Fibroblast of skin of scalp (primary cell): ENCODE results near the gene RAI14.
A peak's percentile ranks its signal among the peaks of the same experiment; 100 is the strongest.
"Not testable (repeated sequence)": the region's sequence is repeated elsewhere in the genome, so short reads cannot be mapped to it uniquely, and the experiment has no call there.

ENCODE experiments used
- DNase-seq: peaks from one replicate; pipeline ENCODE4 v3.0.0-alpha.2; 2013

RAI14 gene

DNA sequence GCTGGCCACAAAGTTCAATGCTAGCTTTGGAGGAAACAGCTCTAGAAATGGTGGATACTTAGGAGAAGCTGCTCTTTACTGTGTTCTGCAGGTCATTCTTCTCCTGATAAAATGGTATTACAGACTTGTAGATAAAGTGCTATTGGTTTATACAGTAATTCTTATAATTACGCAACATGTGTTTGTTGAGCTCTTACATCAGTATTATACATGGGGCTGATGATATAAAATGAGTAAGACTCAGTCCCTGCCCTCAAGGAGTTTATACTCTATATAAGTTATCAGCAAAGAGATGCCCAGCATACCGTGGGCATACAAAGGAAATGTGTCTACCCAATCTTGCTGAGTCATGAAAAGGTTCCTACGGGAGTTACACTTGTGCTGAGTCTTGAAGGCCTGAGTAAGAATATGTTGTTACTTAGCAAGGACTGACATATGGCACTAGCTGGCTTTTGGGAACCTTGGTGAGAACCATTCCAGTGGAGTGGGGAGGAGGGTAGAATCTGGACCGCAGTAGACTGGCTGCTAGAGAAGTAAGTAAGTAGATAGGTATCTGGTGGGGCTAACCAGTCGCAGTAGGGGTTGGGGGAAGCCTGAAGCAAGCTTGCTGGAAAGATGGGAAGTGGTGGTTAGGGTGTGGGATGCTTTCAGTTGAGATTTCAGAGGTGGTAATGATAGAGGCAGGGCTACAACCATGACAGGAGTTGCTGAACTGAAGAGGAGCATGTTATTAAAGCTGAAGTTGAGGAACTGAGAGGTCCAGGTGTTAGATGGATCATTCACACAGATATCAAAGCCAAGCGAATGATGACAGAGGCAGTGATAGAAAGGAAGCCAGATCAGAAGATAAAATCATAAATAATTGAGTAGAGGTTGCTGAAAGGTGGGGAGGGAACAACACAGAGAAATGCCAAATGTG lies 171.7 kb downstream of the RAI14 start:
- DNase-seq, result no peak

DNA sequence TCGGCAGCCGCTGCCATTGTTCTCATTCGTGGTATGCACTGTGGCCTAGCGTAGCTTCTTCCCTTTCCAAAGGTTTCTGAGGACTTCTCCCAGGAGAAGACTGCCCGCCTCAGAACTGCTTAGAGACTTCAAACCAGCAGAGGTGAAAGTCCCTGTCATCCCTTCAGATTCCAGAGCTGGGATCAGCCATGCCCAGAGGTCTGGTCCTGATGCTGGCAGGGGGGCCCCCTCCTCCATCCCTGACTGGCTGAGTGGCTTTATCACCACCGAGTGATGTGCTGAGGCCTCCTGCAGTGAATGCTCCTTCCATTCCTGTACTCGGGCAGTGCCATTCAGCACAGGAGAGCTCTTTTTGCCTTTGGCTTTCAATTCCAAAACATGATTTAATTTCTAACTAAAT lies 174.7 kb downstream of the RAI14 start:
- DNase-seq, result not testable (repeated sequence)

GRCh38 chr5:34831303-34831702 lies 175.2 kb downstream of the RAI14 start:
- no peak for DNase-seq

GRCh38 chr5:34832568-34832967 lies 176.4 kb downstream of the RAI14 start:
- no peak for DNase-seq

GRCh38 chr5:34833090-34833489 lies 177.0 kb downstream of the RAI14 start:
- DNase-seq, result no peak

DNA sequence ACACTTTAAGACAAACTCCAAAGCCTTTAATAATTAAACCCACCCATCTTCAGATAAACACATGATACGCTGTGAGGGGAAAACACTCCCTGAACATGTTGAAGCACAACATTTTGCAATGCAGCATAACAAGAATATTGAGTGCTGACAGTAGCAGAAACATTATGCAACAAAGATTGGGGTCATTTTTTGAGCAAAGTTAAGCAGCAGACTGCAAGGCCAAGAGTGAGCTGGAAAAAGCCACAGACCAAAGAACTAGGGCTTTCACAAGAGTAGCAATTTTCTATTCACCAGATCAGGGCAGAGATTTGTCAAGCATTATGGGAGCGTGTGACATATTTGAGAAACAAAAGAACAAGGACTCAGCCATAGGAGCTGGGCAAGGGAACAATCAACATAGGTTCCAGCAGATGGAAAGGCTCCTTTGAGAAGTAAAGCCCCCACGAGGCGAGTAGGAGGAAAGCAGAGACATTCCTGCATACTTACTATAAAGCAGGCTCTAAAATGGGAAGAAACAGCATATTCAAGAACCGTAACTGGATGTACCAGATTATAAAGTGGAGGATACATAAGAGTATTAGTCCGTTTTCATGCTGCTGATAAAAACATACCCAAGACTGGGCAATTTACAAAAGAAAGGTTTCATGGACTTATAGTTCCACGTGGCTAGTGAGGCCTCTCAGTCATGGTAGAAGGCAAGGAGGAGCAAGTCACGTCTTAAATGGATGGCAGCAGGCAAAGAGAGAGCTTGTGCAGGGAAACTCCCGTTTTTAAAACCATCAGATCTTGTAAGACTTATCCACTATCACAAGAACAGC lies 178.1 kb downstream of the RAI14 start:
- DNase-seq, result no peak

GRCh38 chr5:34834794-34835089 lies 178.6 kb downstream of the RAI14 start:
- DNase-seq, result no peak

DNA sequence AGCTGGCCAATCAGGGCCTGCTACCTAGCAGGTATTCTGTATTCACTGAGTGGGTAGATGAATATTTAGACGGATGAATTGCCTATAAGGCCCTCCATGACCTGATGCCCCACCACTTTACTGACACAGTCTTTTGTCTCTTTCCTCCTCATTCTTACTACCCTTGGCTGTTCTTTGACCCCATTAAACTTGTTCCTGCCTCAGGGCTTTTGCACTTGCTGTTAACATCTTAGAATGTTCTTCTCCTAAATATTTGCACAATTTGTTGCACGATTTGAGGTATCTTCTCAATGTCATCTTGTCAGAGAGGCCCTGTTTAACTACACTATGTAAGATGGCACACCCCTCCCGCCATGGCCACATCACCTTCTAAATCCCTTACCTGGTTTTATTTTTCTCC lies 179.5 kb downstream of the RAI14 start:
- no peak for DNase-seq

DNA sequence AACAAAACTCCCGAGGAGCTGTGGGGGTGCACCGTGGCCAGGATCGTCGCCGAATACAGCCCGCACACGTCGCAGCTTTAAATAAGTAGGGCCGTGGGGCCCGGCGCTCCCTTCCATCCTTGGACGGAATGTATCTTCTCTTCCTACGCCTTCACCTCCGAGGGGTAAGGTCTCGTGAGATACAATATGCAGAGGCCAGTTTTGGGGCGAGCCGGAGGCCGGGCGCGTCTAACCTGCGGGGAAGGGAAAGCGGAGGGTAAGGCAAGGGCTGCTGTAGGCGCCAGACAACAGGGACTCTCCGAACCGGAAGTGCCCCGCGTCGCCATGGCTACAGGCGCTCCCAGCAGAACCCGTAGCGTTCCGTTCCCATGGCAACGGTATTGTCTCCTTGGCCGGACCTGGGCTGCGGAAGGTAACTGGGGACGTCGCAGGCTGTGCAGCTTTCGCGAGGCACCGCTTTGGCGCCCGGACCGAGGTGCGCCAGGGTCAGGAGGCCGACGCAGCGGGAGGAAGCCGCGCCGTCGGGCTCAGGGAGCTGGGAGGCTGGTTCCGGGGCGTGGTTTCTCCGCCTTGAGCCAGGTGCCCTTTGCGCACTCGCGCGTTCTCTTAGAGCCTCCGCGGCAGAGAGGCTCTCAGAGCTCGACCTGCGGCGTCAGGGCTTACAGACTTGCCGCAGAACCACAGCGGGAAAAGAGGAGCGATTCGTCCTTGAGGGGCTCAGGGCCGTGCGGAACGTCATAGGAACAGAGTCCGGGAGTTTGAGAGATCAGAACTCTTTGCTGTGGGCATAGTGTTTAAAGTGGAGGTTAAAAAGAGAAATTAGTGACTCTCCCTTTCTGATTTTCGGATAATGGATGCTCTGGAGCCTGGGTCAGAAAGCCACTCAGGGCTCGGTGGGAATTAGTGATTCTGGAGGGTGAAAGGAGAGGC lies 182.9 kb downstream of the RAI14 start, which contains the start of gene TTC23L:
Gene TTC23L, plus strand, starts transcription at position 380 of the 930 bp plus-strand sequence. CDS start 1,508 bp downstream, outside the sequence.
- peak; percentile 83 for DNase-seq

GRCh38 chr5:34841816-34842215 lies 185.7 kb downstream of the RAI14 start:
- DNase-seq, result no peak

- no peak for DNase-seq
These were observed 186.4 kb downstream of the RAI14 start for GRCh38 chr5:34842554-34842953.

DNA sequence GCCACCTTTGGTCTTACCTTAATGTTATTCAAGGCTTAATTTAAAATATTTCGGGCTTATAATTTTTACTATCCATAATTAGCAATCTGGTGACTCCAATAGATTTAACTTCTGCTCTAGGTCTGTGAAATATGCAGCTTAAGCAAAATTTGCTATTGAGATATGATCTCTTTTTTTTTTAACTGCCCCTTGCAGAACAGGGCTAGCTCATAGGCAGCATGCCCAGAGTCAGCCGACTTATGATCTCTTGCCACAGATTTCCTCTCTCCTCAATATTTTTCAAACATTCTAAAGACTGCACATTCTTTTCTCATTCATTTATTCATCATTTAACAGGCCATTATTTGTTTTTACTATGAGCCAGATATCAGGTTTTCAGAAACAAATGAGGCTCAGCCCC lies 187.4 kb downstream of the RAI14 start:
- DNase-seq, result no peak

- no peak for DNase-seq
These were observed 188.0 kb downstream of the RAI14 start for GRCh38 chr5:34844106-34844505.

DNA sequence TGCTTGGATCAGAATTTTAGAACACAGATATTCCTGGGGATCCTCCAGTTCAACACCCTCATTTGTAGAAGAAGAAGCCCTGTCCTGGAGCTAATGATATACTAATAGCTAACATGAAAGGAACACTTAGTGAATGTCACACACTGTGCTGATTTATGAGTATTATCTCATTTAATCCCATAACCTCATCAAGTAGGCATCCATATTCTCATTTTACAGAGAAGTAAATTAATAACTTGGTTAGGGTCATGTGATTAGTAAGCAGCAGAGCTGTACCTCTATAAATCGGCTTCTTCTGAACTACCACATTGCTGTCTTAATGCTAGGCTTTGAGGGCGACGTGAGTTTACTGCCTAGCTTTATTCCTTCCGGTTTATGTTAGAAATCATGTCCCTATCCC lies 188.9 kb downstream of the RAI14 start:
- DNase-seq, result no peak

- DNase-seq, result no peak
These were observed 190.9 kb downstream of the RAI14 start for GRCh38 chr5:34847056-34847455.

- DNase-seq, result no peak
These were observed 191.4 kb downstream of the RAI14 start for GRCh38 chr5:34847552-34847951.

DNA sequence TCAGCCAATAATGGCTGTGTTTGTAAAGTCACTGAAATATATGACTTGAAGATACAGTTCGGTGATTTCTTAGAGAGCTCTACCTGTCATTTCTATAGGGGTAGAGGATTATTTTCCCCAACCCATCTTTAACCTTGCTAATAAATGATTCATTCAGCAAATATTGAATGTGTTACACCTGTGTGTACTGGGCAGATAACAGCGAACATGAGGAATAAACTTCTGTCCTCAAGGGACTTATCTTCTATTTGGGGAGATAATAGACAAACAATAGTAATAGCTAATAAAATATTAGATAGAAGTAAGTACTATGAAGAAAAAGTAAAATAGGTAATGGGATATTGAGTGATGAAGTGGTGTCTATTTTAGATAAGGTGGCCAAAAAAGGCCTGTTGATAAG lies 192.1 kb downstream of the RAI14 start:
- no peak for DNase-seq

GRCh38 chr5:34849253-34849652 lies 193.1 kb downstream of the RAI14 start:
- no peak for DNase-seq

GRCh38 chr5:34854459-34855174 lies 198.5 kb downstream of the RAI14 start:
- no peak for DNase-seq

DNA sequence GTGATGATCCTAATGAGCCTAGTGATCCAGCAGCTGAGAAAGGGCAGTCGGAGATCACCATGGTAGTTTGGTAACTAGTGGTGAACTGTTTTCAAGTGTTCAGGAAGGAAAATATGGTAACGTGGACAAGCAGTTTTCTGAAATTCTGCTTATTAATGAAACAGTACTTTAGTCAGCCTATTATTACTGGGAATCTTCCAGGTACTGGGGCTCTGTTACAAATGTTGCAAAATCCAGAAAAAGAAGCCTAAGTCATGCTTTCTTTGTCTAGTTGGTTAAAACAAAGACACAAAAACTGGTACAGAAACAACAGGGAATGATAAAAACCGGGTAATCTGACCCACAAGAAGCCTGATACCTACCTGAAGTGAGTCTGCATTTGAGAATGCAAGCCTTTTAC lies 201.0 kb downstream of the RAI14 start:
- no peak for DNase-seq

DNA sequence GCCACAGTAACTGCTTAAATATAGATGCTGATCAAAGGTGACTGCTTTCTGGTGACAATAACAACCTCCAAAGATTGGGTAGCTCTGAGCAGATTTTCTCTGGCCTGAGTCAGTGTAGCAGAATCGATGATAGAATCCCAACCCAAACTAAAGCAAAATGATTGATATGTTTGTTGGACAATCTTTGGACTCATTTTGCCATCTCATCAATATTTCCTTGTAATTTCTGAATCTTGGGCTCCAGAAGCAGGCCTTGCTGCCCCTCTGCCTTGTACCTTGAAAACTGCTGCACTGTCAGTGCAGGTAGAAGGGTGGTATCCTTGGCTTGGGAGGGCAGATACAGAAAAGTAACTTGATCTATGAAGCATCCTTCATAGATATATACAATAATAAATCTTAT lies 201.8 kb downstream of the RAI14 start:
- DNase-seq, result no peak

DNA sequence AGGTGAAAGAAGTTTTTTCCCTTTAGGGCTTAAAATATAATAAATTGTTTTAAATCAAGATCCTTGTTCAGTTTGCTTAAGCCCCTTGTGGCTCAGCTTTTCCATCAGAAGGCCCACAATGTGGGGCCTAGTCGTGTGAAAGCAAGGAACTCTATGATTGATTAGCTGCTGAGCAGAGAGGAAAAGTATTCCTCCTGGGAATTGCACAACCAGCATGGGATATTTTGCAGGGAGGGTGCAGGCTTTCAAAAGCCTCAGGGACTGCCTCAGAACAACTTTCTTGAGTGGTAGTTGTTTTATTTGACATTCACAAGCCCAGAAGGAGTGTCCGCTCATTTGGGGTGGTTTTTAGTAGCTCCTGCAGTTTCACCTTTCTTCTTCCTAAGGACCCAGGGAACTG lies 202.7 kb downstream of the RAI14 start:
- peak; percentile 41 for DNase-seq
